GF-D8 (cell line): ENCODE results near the gene SHLD1.
A peak's percentile ranks its signal among the peaks of the same experiment; 100 is the strongest.

Experiments used
- DNase-seq: peaks from one replicate; lab custom pipeline; 2025; lab: John Stamatoyannopoulos, UW

The SHLD1 gene

GRCh38 chr20:5848711-5849505 lies 98.7 kb downstream of the SHLD1 start:
- no peak for DNase-seq

- no peak for DNase-seq
These were observed 105.7 kb downstream of the SHLD1 start for GRCh38 chr20:5855939-5856338.

GRCh38 chr20:5859608-5860007 lies 109.4 kb downstream of the SHLD1 start:
- DNase-seq, result no peak

- no peak for DNase-seq
These were observed 112.5 kb downstream of the SHLD1 start for GRCh38 chr20:5862703-5863039.

GRCh38 chr20:5863040-5863833 lies 113.0 kb downstream of the SHLD1 start:
- DNase-seq, result peak; percentile 66

- DNase-seq, result no peak
These were observed 114.2 kb downstream of the SHLD1 start for GRCh38 chr20:5864428-5864827.

GRCh38 chr20:5864873-5865587 lies 114.8 kb downstream of the SHLD1 start:
- DNase-seq, result no peak

GRCh38 chr20:5865604-5866003 lies 115.4 kb downstream of the SHLD1 start:
- DNase-seq, result no peak

GRCh38 chr20:5870568-5870981 lies 120.4 kb downstream of the SHLD1 start:
- DNase-seq, result no peak

- DNase-seq, result no peak
These were observed 121.5 kb downstream of the SHLD1 start for GRCh38 chr20:5871459-5872410.

- DNase-seq, result no peak
These were observed 126.9 kb downstream of the SHLD1 start for GRCh38 chr20:5877128-5877527.

- no peak for DNase-seq
These were observed 130.1 kb downstream of the SHLD1 start for GRCh38 chr20:5880326-5880725.

- DNase-seq, result no peak
These were observed 131.5 kb downstream of the SHLD1 start for GRCh38 chr20:5881703-5882102.

GRCh38 chr20:5882166-5882565 lies 132.0 kb downstream of the SHLD1 start:
- DNase-seq, result no peak

- no peak for DNase-seq
These were observed 134.5 kb downstream of the SHLD1 start for GRCh38 chr20:5884465-5885335.

GRCh38 chr20:5885866-5886265 lies 135.7 kb downstream of the SHLD1 start:
- DNase-seq, result no peak

GRCh38 chr20:5886788-5887187 lies 136.6 kb downstream of the SHLD1 start:
- DNase-seq, result no peak

GRCh38 chr20:5887386-5887785 lies 137.2 kb downstream of the SHLD1 start:
- DNase-seq, result no peak

GRCh38 chr20:5888041-5888440 lies 137.8 kb downstream of the SHLD1 start:
- DNase-seq, result no peak

GRCh38 chr20:5890773-5891441 lies 140.7 kb downstream of the SHLD1 start:
- DNase-seq, result no peak
